ENCODE results near the gene SEC24B.

DNA sequence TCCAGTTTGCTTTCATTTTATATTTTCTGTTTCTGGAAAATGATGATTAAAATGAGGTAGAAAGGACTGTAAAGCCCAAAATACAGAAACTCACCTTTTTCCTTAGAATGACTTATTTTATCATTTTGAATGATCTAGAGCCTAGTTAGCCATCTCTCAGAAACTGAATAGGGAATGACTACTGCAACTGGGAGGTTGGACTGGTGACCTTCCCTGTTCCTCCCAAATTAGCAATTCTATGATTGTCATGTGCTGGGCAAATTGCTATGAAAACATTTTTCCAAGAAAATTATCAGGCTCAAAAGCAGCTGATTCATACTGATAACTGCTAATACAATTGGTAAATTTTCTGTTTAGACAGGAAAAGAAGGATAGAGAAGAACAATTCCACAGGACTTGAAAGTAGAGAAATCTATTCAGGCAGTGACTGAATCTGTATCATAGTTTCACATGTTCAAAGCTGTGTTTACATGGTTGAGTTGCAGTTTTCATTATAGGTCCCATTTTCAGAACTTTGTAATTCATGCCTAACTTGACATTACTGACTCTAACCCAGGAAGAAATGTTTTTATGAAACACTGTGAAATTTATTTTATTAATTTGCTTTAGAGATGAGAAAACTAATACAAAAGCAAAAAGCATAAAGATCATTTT, 43.4 kb upstream of the SEC24B start:
- no peak for TF ChIP-seq SIN3A (IDR thresholded peaks at IDR 0.05; ENCODE audit: borderline replicate concordance, insufficient read depth, low read length)
- TF ChIP-seq POLR2AphosphoS5 (IDR thresholded peaks at IDR 0.05; ENCODE audit: low read depth, low read length), result no peak
- no peak for TF ChIP-seq TAF1 (IDR thresholded peaks at IDR 0.05; ENCODE audit: borderline replicate concordance, insufficient read depth, low read length)
- TF ChIP-seq REST (IDR thresholded peaks at IDR 0.05; ENCODE audit: insufficient read depth in 1 of 2, low read depth in 2 of 2, low read length in 2 of 2), result no peak
- TF ChIP-seq FOXP2 (optimal IDR thresholded peaks at IDR 0.05; ENCODE audit: borderline replicate concordance, extremely low read depth, extremely low read length, insufficient read depth), result no peak

All from PFSK-1 (cell line).